ENCODE results near the gene FZR1.

Gene FZR1

DNA sequence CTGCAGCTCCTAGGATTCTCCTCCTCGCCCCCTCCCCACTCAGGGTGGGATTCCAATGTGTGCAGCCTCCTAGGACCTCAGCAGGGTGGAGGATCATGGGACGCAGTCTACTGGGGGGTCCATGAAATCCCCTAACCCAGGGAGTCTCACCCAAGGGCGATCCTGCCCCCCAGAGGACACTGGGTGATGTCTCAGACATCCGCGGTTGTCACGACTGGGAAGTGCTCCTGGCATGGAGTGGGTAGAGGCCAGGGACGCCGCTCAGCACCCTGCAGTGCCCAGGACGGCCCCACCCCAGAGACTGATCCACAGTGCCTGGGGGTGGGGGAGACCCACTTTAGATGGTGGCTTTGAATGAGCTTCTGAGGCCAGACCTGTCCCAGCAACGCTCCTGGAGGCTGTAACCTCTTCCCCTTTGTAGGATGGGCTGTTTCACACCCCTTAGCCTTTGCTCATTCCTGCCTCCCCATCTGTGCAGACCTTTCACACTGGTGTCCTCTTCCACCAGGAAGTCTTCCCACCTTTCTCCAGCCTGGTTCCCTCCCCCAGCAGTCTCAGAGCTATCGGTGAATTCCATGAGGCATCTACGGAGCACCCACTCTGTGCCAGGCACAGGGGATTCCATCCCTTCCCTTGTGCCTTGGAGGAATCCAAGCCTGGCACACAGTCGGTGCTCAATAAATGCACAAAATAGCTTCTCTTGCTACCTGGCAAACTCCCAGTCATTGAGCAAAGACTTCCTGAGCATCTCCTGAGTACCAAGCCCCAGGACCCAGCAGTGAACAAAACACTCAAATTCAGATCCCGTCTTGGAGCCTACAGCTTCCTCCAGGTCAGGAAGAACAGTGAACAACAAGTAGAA is 36.2 kb upstream of the FZR1 start:
- Histone ChIP-seq H3K9me3 (ENCODE audit: control insufficient read depth, low read length) (no peaks in the 10 kb centered on the region), H3K18ac (ENCODE audit: low read depth in 1 of 2, low read length in 2 of 2) (no peak overlapping the region), H3K4me1 (ENCODE audit: control insufficient read depth, insufficient read depth, low read depth, low read length) (peaks cover 5% of the 10 kb centered on the region), H3K4me2 (ENCODE audit: low read length, poor library complexity, severe bottlenecking) (no peak overlapping the region), H2AFZ (ENCODE audit: low read depth, low read length) (no peak overlapping the region), H2BK15ac (ENCODE audit: low read depth, poor library complexity, severe bottlenecking) (peak overlapping the region; percentile 15), H4K8ac (ENCODE audit: low read length) (no peak overlapping the region), H2BK5ac (ENCODE audit: low read depth, low read length, poor library complexity, severe bottlenecking) (no peak overlapping the region), H3K27me3 (ENCODE audit: control insufficient read depth in 1 of 2, insufficient read depth in 1 of 2, low read length in 2 of 2) (peaks cover 8 to 11% of the 10 kb centered on the region in 2 experiments), H2BK12ac (ENCODE audit: low read length in 2 of 2) (no peak overlapping the region), H3K36me3 (ENCODE audit: control insufficient read depth in 1 of 2, insufficient read depth in 2 of 2, low read depth in 1 of 2, low read length in 2 of 2) (peaks cover 10 to 17% of the 10 kb centered on the region in 2 experiments), H3K27ac (ENCODE audit: low read length, poor library complexity, severe bottlenecking) (no peak overlapping the region), H3K4me3 (ENCODE audit: insufficient read depth in 1 of 2, low read depth in 1 of 2, low read length in 2 of 2) (no peak overlapping the region), H4K91ac (ENCODE audit: low read length) (no peak overlapping the region), H3K23ac (ENCODE audit: low read length in 2 of 2) (peak overlapping the region in 1 of 2 experiments; percentile 48), H3K14ac (ENCODE audit: low read length in 2 of 2) (no peak overlapping the region), H2AK5ac (ENCODE audit: low read length, severe bottlenecking) (no peak overlapping the region), H3K9ac (ENCODE audit: low read length) (peak overlapping the region; percentile 36), H2BK120ac (ENCODE audit: low read depth, low read length) (no peak overlapping the region), H3K4ac (ENCODE audit: low read depth in 1 of 2, low read length in 2 of 2) (no peak overlapping the region), H3K79me1 (replicated peaks; ENCODE audit: low read length, poor library complexity, severe bottlenecking) (no peaks in the 10 kb centered on the region)
- DNase-seq: no peak
- 58% methylated on average over 14 of the region's 14 CpGs for WGBS

DNA sequence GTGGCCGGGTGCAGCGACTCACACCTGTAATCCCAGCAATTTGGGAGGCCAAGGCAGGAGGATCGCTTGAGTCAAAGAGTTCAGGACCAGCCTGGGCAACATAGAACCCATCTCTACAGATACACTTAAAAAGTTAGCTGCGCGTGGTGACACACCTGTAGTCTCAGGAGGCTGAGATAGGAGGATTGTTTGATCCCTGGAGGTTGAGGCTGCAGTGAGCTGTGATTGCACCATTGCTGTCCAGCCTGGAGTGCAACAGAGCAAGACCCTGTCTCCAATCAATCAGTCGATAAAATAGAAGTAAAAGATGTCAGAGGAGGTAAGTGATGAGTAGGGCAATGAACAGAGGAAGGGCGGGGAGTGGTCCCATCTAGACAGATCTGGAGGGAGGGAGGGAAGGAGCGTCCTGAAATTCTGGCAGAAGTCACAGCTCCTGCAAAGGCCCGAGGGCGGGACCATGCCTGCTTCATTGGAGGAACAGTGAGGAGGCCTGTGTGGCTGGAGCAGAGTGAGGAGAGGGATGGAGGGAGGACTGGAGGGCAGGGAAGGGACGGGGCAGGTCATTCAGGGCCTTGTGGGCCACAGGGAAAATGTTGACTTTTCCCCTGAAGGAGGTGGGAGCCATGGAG is 35.5 kb upstream of the FZR1 start:
- Histone ChIP-seq H3K4me3 (ENCODE audit: insufficient read depth in 1 of 2, low read depth in 1 of 2, low read length in 2 of 2) (no peak overlapping the region), H2AK5ac (ENCODE audit: low read length, severe bottlenecking) (no peak overlapping the region), H3K4ac (ENCODE audit: low read depth in 1 of 2, low read length in 2 of 2) (no peak overlapping the region), H3K23ac (ENCODE audit: low read length in 2 of 2) (no peak overlapping the region), H3K27me3 (ENCODE audit: control insufficient read depth in 1 of 2, insufficient read depth in 1 of 2, low read length in 2 of 2) (peaks cover 15 to 19% of the 10 kb centered on the region in 2 experiments), H2AFZ (ENCODE audit: low read depth, low read length) (no peak overlapping the region), H4K8ac (ENCODE audit: low read length) (no peak overlapping the region), H2BK5ac (ENCODE audit: low read depth, low read length, poor library complexity, severe bottlenecking) (no peak overlapping the region), H3K14ac (ENCODE audit: low read length in 2 of 2) (no peak overlapping the region), H3K4me1 (ENCODE audit: control insufficient read depth, insufficient read depth, low read depth, low read length) (peaks cover 1% of the 10 kb centered on the region), H3K79me1 (replicated peaks; ENCODE audit: low read length, poor library complexity, severe bottlenecking) (no peaks in the 10 kb centered on the region), H2BK15ac (ENCODE audit: low read depth, poor library complexity, severe bottlenecking) (no peak overlapping the region), H2BK120ac (ENCODE audit: low read depth, low read length) (no peak overlapping the region), H4K91ac (ENCODE audit: low read length) (no peak overlapping the region), H3K36me3 (ENCODE audit: control insufficient read depth in 1 of 2, insufficient read depth in 2 of 2, low read depth in 1 of 2, low read length in 2 of 2) (peaks cover 10 to 17% of the 10 kb centered on the region in 2 experiments), H3K4me2 (ENCODE audit: low read length, poor library complexity, severe bottlenecking) (no peak overlapping the region), H3K18ac (ENCODE audit: low read depth in 1 of 2, low read length in 2 of 2) (no peak overlapping the region), H3K9ac (ENCODE audit: low read length) (no peak overlapping the region), H3K27ac (ENCODE audit: low read length, poor library complexity, severe bottlenecking) (no peak overlapping the region), H2BK12ac (ENCODE audit: low read length in 2 of 2) (no peak overlapping the region), H3K9me3 (ENCODE audit: control insufficient read depth, low read length) (no peaks in the 10 kb centered on the region)
- DNase-seq: no peak
- 89% methylated on average over 10 of the region's 11 CpGs for WGBS

DNA sequence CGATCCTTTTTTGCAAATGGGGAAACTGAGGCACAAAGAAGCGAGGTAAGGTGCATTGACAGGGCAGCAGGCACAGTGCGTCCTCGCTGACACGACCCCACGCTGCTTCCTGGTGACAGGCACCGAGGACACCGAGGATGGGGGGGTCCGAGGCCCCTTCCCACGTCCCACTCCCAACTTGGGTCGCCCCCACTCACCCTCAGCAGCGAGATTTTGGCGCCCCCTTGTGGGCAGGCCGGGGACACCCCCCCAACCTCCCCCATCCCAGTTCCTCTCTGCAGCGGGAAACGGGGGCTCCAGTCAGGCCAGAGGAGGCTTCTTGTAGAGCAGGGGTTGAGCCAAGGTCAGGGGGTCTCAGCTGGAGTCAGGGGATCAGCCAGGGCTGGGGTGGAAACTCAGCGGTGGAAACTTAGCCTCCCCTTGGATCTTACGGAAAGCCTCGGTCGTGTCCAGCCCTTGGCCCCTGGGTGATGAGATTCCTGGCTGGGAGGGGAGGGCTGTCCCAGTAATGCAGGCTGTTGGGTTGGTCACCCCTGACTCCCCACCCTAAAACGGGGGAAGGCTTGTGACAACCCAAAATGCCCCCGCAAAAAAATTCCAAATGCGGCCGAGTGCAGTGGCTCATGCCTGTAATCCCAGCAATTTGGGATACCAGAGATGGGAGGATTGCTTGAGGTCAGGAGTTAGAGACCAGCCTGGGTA is 34.0 kb upstream of the FZR1 start:
- H2AK5ac ChIP-seq (ENCODE audit: low read length, severe bottlenecking): no peak overlapping the region
- H3K4me1 ChIP-seq (ENCODE audit: control insufficient read depth, insufficient read depth, low read depth, low read length): no peaks in the 10 kb centered on the region
- H3K23ac ChIP-seq (ENCODE audit: low read length in 2 of 2): no peak overlapping the region
- H4K8ac ChIP-seq (ENCODE audit: low read length): peak overlapping the region; percentile 15
- H3K4me3 ChIP-seq (ENCODE audit: insufficient read depth in 1 of 2, low read depth in 1 of 2, low read length in 2 of 2): no peak overlapping the region
- peak overlapping the region; percentile 58 for H3K9ac ChIP-seq (ENCODE audit: low read length)
- DNase-seq: peak; percentile 32
- H2BK5ac ChIP-seq (ENCODE audit: low read depth, low read length, poor library complexity, severe bottlenecking): no peak overlapping the region
- no peak overlapping the region for H2BK12ac ChIP-seq (ENCODE audit: low read length in 2 of 2)
- no peak overlapping the region for H2AFZ ChIP-seq (ENCODE audit: low read depth, low read length)
- no peaks in the 10 kb centered on the region for H3K9me3 ChIP-seq (ENCODE audit: control insufficient read depth, low read length)
- peaks cover 3 to 10% of the 10 kb centered on the region in 2 experiments for H3K36me3 ChIP-seq (ENCODE audit: control insufficient read depth in 1 of 2, insufficient read depth in 2 of 2, low read depth in 1 of 2, low read length in 2 of 2)
- no peak overlapping the region for H3K14ac ChIP-seq (ENCODE audit: low read length in 2 of 2)
- H3K79me1 ChIP-seq (replicated peaks; ENCODE audit: low read length, poor library complexity, severe bottlenecking): no peaks in the 10 kb centered on the region
- no peak overlapping the region for H3K27ac ChIP-seq (ENCODE audit: low read length, poor library complexity, severe bottlenecking)
- peak overlapping the region; percentile 2 for H2BK15ac ChIP-seq (ENCODE audit: low read depth, poor library complexity, severe bottlenecking)
- no peak overlapping the region for H3K4me2 ChIP-seq (ENCODE audit: low read length, poor library complexity, severe bottlenecking)
- no peak overlapping the region for H3K18ac ChIP-seq (ENCODE audit: low read depth in 1 of 2, low read length in 2 of 2)
- H4K91ac ChIP-seq (ENCODE audit: low read length): no peak overlapping the region
- 66% methylated on average over 13 of the region's 24 CpGs for WGBS
- no peak overlapping the region for H2BK120ac ChIP-seq (ENCODE audit: low read depth, low read length)
- peaks cover 21 to 34% of the 10 kb centered on the region in 2 experiments for H3K27me3 ChIP-seq (ENCODE audit: control insufficient read depth in 1 of 2, insufficient read depth in 1 of 2, low read length in 2 of 2)
- no peak overlapping the region for H3K4ac ChIP-seq (ENCODE audit: low read depth in 1 of 2, low read length in 2 of 2)

DNA sequence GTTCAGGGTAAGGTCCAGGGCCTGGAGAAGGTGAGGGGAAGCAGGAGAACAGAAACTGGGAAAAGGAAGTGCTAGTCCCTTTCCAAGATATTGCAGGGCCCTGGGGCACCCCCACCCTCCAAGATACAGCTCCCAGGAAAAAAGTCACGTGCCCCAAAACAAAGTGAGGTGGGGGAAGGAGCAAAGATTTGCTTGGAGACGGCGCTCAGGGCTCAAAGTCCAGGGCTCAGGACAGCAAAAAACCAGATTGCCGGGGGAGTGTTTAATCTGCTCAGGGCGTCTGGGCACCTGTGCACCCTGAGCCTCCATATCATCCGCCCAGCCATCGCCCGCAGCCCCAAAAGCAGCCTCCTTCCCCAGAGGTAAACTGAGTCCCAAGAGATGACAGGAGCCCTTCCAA is 32.1 kb upstream of the FZR1 start:
- Histone ChIP-seq H4K8ac (ENCODE audit: low read length) (no peak overlapping the region), H3K14ac (ENCODE audit: low read length in 2 of 2) (no peak overlapping the region), H3K79me1 (replicated peaks; ENCODE audit: low read length, poor library complexity, severe bottlenecking) (no peaks in the 10 kb centered on the region), H3K27me3 (ENCODE audit: control insufficient read depth in 1 of 2, insufficient read depth in 1 of 2, low read length in 2 of 2) (peaks cover 32 to 43% of the 10 kb centered on the region in 2 experiments), H4K91ac (ENCODE audit: low read length) (no peak overlapping the region), H2BK5ac (ENCODE audit: low read depth, low read length, poor library complexity, severe bottlenecking) (no peak overlapping the region), H3K23ac (ENCODE audit: low read length in 2 of 2) (no peak overlapping the region), H3K9me3 (ENCODE audit: control insufficient read depth, low read length) (no peaks in the 10 kb centered on the region), H2BK15ac (ENCODE audit: low read depth, poor library complexity, severe bottlenecking) (no peak overlapping the region), H3K18ac (ENCODE audit: low read depth in 1 of 2, low read length in 2 of 2) (no peak overlapping the region), H2BK12ac (ENCODE audit: low read length in 2 of 2) (no peak overlapping the region), H3K4me2 (ENCODE audit: low read length, poor library complexity, severe bottlenecking) (no peak overlapping the region), H2AFZ (ENCODE audit: low read depth, low read length) (no peak overlapping the region), H2BK120ac (ENCODE audit: low read depth, low read length) (no peak overlapping the region), H3K36me3 (ENCODE audit: control insufficient read depth in 1 of 2, insufficient read depth in 2 of 2, low read depth in 1 of 2, low read length in 2 of 2) (no peaks in the 10 kb centered on the region), H3K9ac (ENCODE audit: low read length) (no peak overlapping the region), H3K4me1 (ENCODE audit: control insufficient read depth, insufficient read depth, low read depth, low read length) (no peaks in the 10 kb centered on the region), H3K27ac (ENCODE audit: low read length, poor library complexity, severe bottlenecking) (no peak overlapping the region), H2AK5ac (ENCODE audit: low read length, severe bottlenecking) (no peak overlapping the region), H3K4ac (ENCODE audit: low read depth in 1 of 2, low read length in 2 of 2) (no peak overlapping the region), H3K4me3 (ENCODE audit: insufficient read depth in 1 of 2, low read depth in 1 of 2, low read length in 2 of 2) (no peak overlapping the region)
- 87% methylated on average over 8 of the region's 8 CpGs for WGBS
- no peak for DNase-seq
